Measurements from ENCODE around the gene APOA4.
"Not testable (repeated sequence)": the region's sequence is repeated elsewhere in the genome, so short reads cannot be mapped to it uniquely, and the experiment has no call there.

Gene APOA4

GRCh38 chr11:116836632-116836991 is 13.5 kb upstream of the APOA4 start:
- DNase-seq (ENCODE audit: low read depth) = no peak
- H3K4me3 ChIP-seq (ENCODE audit: low read depth, low read length) = no peak overlapping the region
- TF ChIP-seq, protein P1, sequence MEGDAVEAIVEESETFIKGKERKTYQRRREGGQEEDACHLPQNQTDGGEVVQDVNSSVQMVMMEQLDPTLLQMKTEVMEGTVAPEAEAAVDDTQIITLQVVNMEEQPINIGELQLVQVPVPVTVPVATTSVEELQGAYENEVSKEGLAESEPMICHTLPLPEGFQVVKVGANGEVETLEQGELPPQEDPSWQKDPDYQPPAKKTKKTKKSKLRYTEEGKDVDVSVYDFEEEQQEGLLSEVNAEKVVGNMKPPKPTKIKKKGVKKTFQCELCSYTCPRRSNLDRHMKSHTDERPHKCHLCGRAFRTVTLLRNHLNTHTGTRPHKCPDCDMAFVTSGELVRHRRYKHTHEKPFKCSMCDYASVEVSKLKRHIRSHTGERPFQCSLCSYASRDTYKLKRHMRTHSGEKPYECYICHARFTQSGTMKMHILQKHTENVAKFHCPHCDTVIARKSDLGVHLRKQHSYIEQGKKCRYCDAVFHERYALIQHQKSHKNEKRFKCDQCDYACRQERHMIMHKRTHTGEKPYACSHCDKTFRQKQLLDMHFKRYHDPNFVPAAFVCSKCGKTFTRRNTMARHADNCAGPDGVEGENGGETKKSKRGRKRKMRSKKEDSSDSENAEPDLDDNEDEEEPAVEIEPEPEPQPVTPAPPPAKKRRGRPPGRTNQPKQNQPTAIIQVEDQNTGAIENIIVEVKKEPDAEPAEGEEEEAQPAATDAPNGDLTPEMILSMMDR (IDR thresholded peaks at IDR 0.05; ENCODE audit: insufficient read depth, low read depth, low read length, missing control alignments) = no peak

GRCh38 chr11:116835791-116836631 is 12.9 kb upstream of the APOA4 start:
- peak; percentile 96 for DNase-seq (ENCODE audit: low read depth)
- peak overlapping the region; percentile 67 for H3K4me3 ChIP-seq (ENCODE audit: low read depth, low read length)
- TF ChIP-seq, protein P1 (IDR thresholded peaks at IDR 0.05; ENCODE audit: insufficient read depth, low read depth, low read length, missing control alignments) = peak; percentile 74

GRCh38 chr11:116835042-116835772 is 12.1 kb upstream of the APOA4 start:
- peak; percentile 28 for DNase-seq (ENCODE audit: low read depth)
- peak overlapping the region; percentile 67 for H3K4me3 ChIP-seq (ENCODE audit: low read depth, low read length)
- TF ChIP-seq, protein P1 (IDR thresholded peaks at IDR 0.05; ENCODE audit: insufficient read depth, low read depth, low read length, missing control alignments) = no peak

GRCh38 chr11:116834535-116835041 is 11.5 kb upstream of the APOA4 start:
- not testable (repeated sequence) for H3K4me3 ChIP-seq (ENCODE audit: low read depth, low read length); DNase-seq (ENCODE audit: low read depth)

- no peak overlapping the region for H3K4me3 ChIP-seq (ENCODE audit: low read depth, low read length)
- no peak for DNase-seq (ENCODE audit: low read depth)
- TF ChIP-seq, protein P1 (IDR thresholded peaks at IDR 0.05; ENCODE audit: insufficient read depth, low read depth, low read length, missing control alignments) = no peak
These were observed 10.9 kb upstream of the APOA4 start for GRCh38 chr11:116833816-116834534.

GRCh38 chr11:116833491-116833815 is 10.3 kb upstream of the APOA4 start:
- TF ChIP-seq, protein P1 (IDR thresholded peaks at IDR 0.05; ENCODE audit: insufficient read depth, low read depth, low read length, missing control alignments) = no peak
- no peak for DNase-seq (ENCODE audit: low read depth)
- no peak overlapping the region for H3K4me3 ChIP-seq (ENCODE audit: low read depth, low read length)

All from GM12865 (cell line).